HG02798 (cell line): ENCODE measurements around the gene PLEK2.
"Not testable (repeated sequence)": the region's sequence is repeated elsewhere in the genome, so short reads cannot be mapped to it uniquely, and the experiment has no call there.

Experiments used
- ATAC-seq: cut with Tn5 transposase; IDR thresholded peaks from one replicate; pipeline ENCODE4 v1.9.1; 2021; ENCODE audit warnings: mild to moderate bottlenecking; ENCODE audit not compliant: unreplicated experiment, poor library complexity

The PLEK2 gene

GRCh38 chr14:67429510-67430205 lies 17.7 kb upstream of the PLEK2 start:
- no peak for ATAC-seq

GRCh38 chr14:67428501-67429031 lies 16.6 kb upstream of the PLEK2 start:
- ATAC-seq = no peak

- ATAC-seq = peak; percentile 68
These were observed 15.1 kb upstream of the PLEK2 start for GRCh38 chr14:67426983-67427606.

- ATAC-seq = no peak
These were observed 14.2 kb upstream of the PLEK2 start for GRCh38 chr14:67426161-67426560.

GRCh38 chr14:67425608-67426007 lies 13.6 kb upstream of the PLEK2 start:
- ATAC-seq = no peak

GRCh38 chr14:67424539-67424938 lies 12.6 kb upstream of the PLEK2 start:
- ATAC-seq = no peak

- no peak for ATAC-seq
These were observed 11.5 kb upstream of the PLEK2 start for GRCh38 chr14:67423424-67423823.

GRCh38 chr14:67421356-67422224 lies 9.6 kb upstream of the PLEK2 start:
- ATAC-seq = no peak

- ATAC-seq = no peak
These were observed 8.3 kb upstream of the PLEK2 start for GRCh38 chr14:67420102-67420739.

- ATAC-seq = no peak
These were observed 6.6 kb upstream of the PLEK2 start for GRCh38 chr14:67418401-67419191.

GRCh38 chr14:67417633-67418032 lies 5.7 kb upstream of the PLEK2 start:
- ATAC-seq = no peak

GRCh38 chr14:67416810-67417209 lies 4.8 kb upstream of the PLEK2 start:
- ATAC-seq = no peak

GRCh38 chr14:67416085-67416484 lies 4.1 kb upstream of the PLEK2 start:
- ATAC-seq = no peak

- not testable (repeated sequence) for ATAC-seq
These were observed 3.6 kb upstream of the PLEK2 start for GRCh38 chr14:67415610-67416009.

- ATAC-seq = no peak
These were observed 2.1 kb upstream of the PLEK2 start for GRCh38 chr14:67413806-67414769.

GRCh38 chr14:67411370-67411769 lies 595 bp downstream of the PLEK2 start:
- no peak for ATAC-seq

GRCh38 chr14:67410313-67410712 lies 1.7 kb downstream of the PLEK2 start:
- ATAC-seq = no peak

GRCh38 chr14:67409461-67409860 lies 2.5 kb downstream of the PLEK2 start:
- ATAC-seq = no peak
